ENCODE results near the gene TNFRSF25. TPM values are rescaled to one million over a fixed set of nuclear protein-coding genes. Genes with fewer than 3 reads are reported as not detected.
A peak's percentile ranks its signal among the peaks of the same experiment; 100 is the strongest.

Gene TNFRSF25
- total and polyA plus RNA-seq, 2 of the 8 experiments (the other 6 are each of a cell fraction or from before 2014, with no cell fraction given): 10.7 to 19.5 TPM

- peak overlapping the region; percentile 90; the same call in 1 of the 2 replicates for H2BK12ac ChIP-seq (ENCODE audit: low read depth, low read length)
- H2BK120ac ChIP-seq (replicated peaks; ENCODE audit: low read depth, low read length): no peak overlapping the region
- peak overlapping the region; percentile 83; the same call in 1 of the 2 replicates for H3K18ac ChIP-seq (ENCODE audit: extremely low read depth, low read length)
- no peaks in the 10 kb centered on the region; a peak in 1 of 7 replicates for H3K27me3 ChIP-seq (replicated peaks in 1 of 4; ENCODE audit: control insufficient read depth in 3 of 4, extremely low read depth in 1 of 4, insufficient read depth in 3 of 4, low read length in 3 of 4)
- no peak overlapping the region for H3K4ac ChIP-seq (replicated peaks; ENCODE audit: insufficient read length, low read depth, low read length)
- no peaks in the 10 kb centered on the region for H3K9me3 ChIP-seq (ENCODE audit: insufficient read depth in 2 of 2, low read depth in 1 of 2, low read length in 1 of 2)
- no peak for TF ChIP-seq HDAC2 (IDR thresholded peaks at IDR 0.05; ENCODE audit: borderline replicate concordance in 1 of 2, low read depth in 2 of 2, low read length in 2 of 2)
- TF ChIP-seq HDAC6 (IDR thresholded peaks at IDR 0.05; ENCODE audit: low read depth, low read length): no peak
- TF ChIP-seq TAF7 (optimal IDR thresholded peaks at IDR 0.05; ENCODE audit: borderline replicate concordance, low read depth, low read length): no peak
- TF ChIP-seq SIRT6 (IDR thresholded peaks at IDR 0.05; ENCODE audit: low read length): no peak
- TF ChIP-seq SP1 (IDR thresholded peaks at IDR 0.05; ENCODE audit: low read depth, low read length): no peak
- TF ChIP-seq ATF2 (IDR thresholded peaks at IDR 0.05; ENCODE audit: low read length): no peak
- no peak for TF ChIP-seq KDM5A (IDR thresholded peaks at IDR 0.05; ENCODE audit: low read length)
- no peak for TF ChIP-seq BCL11A (IDR thresholded peaks at IDR 0.05; ENCODE audit: low read depth in 2 of 2, low read length in 2 of 2)
- no peak for TF ChIP-seq SP4 (IDR thresholded peaks at IDR 0.05; ENCODE audit: low read length)
- no peak for TF ChIP-seq KDM1A (IDR thresholded peaks at IDR 0.05; ENCODE audit: borderline replicate concordance, low read length)
- 0 out of 4 replicates have a peak overlapping the region, but pooled peaks of 1 of the 2 experiments have one; percentile 27 for H3K4me2 ChIP-seq (ENCODE audit: insufficient read depth in 1 of 2, low read depth in 2 of 2, low read length in 2 of 2)
- peak overlapping the region; percentile 90; the same call in 1 of the 2 replicates for H2AK5ac ChIP-seq (ENCODE audit: low read depth, low read length)
- peaks cover 0 to 22% (median 14%) of the 10 kb centered on the region in 4 experiments; a peak in 6 of 7 replicates for H3K4me1 ChIP-seq (replicated peaks in 1 of 4; ENCODE audit: control insufficient read depth in 3 of 4, insufficient read depth in 4 of 4, low read length in 3 of 4)
- no peak overlapping the region for H3K14ac ChIP-seq (ENCODE audit: insufficient read length)
- H3K27ac ChIP-seq (ENCODE audit: low read depth, low read length): no peak overlapping the region
- DNase-seq (ENCODE audit: low read depth in 1 of 2, low spot score in 2 of 2) (peak in 1 of 2 experiments; percentile 53), FAIRE-seq (no peak)
- WGBS, 2 experiments (ENCODE audit: extremely low coverage in 1 of 2, insufficient coverage in 1 of 2, insufficient read length in 1 of 2, insufficient replicate concordance in 2 of 2, low coverage in 1 of 2, low lambda C conversion rate in 2 of 2, missing lambda C conversion rate in 1 of 2): 86% methylated on average over 11 of the region's 13 CpGs; no CpG with 5 or more reads in 1 of the 2 experiments
- no peaks in the 10 kb centered on the region for H3K23me2 ChIP-seq (ENCODE audit: low read depth, low read length)
- H3K79me2 ChIP-seq (ENCODE audit: control insufficient read depth in 1 of 2, insufficient read depth in 2 of 2, low read length in 2 of 2): no peaks in the 10 kb centered on the region
- H3K79me1 ChIP-seq (ENCODE audit: low read depth, low read length): no peaks in the 10 kb centered on the region
- H2BK5ac ChIP-seq (ENCODE audit: low read depth, low read length): peak overlapping the region; percentile 75; the same call in 1 of the 2 replicates
- H3K4me3 ChIP-seq (ENCODE audit: extremely low read depth in 1 of 4, insufficient read depth in 2 of 4, low read depth in 3 of 4, low read length in 4 of 4): no peak overlapping the region
- no peak overlapping the region for H4K5ac ChIP-seq (ENCODE audit: insufficient read length, low read depth, low read length)
- H3K36me3 ChIP-seq (ENCODE audit: control insufficient read depth in 2 of 4, insufficient read depth in 4 of 4, low read length in 3 of 4): peaks cover 0 to 15% (median 3%) of the 10 kb centered on the region in 4 experiments; a peak in 3 of 8 replicates
- H3K56ac ChIP-seq (replicated peaks; ENCODE audit: insufficient read length, low read depth, low read length): no peak overlapping the region
- no peak overlapping the region for H3K9ac ChIP-seq (replicated peaks in 1 of 4; ENCODE audit: extremely low read depth in 1 of 4, low read depth in 3 of 4, low read length in 3 of 4)
- H4K91ac ChIP-seq (replicated peaks; ENCODE audit: insufficient read length, low read length): peak overlapping the region; percentile 91
- H4K8ac ChIP-seq (ENCODE audit: extremely low read depth, insufficient read depth, low read length): peak overlapping the region; percentile 45; the same call in 1 of the 2 replicates
- no peak overlapping the region for H2AFZ ChIP-seq (ENCODE audit: low read length)
- ChIA-PET CTCF (ENCODE audit: partially characterized antibody) (interaction anchor here (1.3 to 6.6 kb wide), 9 partner anchors 9 to 141 kb away, joined by 3 to 87 read pairs (median 23); partner anchors contain the start of gene PLEKHG5), POLR2A (ENCODE audit: partially characterized antibody) (interaction anchor here (13.7 kb wide), 1 partner anchor 24 kb away, joined by 123 read pairs; no protein-coding TSS in a partner anchor)
- peak overlapping the region; percentile 88; the same call in 1 of the 2 replicates for H2BK15ac ChIP-seq (ENCODE audit: low read length)
- no peak overlapping the region for H3K23ac ChIP-seq (ENCODE audit: insufficient read length)
- 0 out of 2 replicates have a peak overlapping the region, but pooled peaks have one; percentile 48 for H2BK20ac ChIP-seq (ENCODE audit: low read length)
- peaks cover 1 to 10% of the 10 kb centered on the region in 2 experiments for H4K20me1 ChIP-seq (replicated peaks in 1 of 2; ENCODE audit: control insufficient read depth in 1 of 2, insufficient read depth in 2 of 2, low read length in 2 of 2)
Measured at GRCh38 chr1:6474815-6475282, 8.9 kb upstream of the TNFRSF25 start.

Measured in H1 (cell line).